Erythroblast (primary cell): Measurements from ENCODE around the gene PAM.

Experiments
- DNase-seq, 2 experiments: peaks; one replicate each; lab custom pipeline; 2025; lab: John Stamatoyannopoulos, UW
- GATA1 ChIP-seq: IDR thresholded peaks from 2 replicates; pipeline ENCODE4 v1.6.1; 2011; ENCODE audit warnings: low read depth, mild to moderate bottlenecking, control low read depth, low read length, moderate library complexity
- POLR2A ChIP-seq: IDR thresholded peaks from 2 replicates; pipeline ENCODE4 v1.6.1; 2011; ENCODE audit warnings: mild to moderate bottlenecking, low read length

Gene PAM

DNA sequence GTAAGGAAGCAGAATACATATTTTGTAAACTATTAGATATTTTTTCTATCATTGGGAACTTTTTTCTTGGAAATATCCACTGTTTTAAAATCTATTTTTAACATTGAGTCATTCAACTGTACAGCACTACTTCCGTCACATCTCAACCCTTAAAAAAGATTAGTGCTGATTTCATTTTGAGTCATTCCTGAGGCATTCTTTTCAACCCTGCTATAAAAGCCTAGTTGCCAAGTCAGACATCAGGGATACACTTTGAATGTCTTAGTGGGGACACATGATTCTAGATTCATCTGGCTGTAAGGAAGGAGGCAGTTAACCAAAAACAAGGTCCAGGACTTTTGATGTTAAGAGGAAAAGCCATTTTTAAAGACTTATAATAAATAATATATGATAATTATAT lies 203.9 kb downstream of the PAM start:
- DNase-seq = peak in 1 of 2 experiments; percentile 4
- no peak for TF ChIP-seq POLR2A
- TF ChIP-seq GATA1 = no peak

DNA sequence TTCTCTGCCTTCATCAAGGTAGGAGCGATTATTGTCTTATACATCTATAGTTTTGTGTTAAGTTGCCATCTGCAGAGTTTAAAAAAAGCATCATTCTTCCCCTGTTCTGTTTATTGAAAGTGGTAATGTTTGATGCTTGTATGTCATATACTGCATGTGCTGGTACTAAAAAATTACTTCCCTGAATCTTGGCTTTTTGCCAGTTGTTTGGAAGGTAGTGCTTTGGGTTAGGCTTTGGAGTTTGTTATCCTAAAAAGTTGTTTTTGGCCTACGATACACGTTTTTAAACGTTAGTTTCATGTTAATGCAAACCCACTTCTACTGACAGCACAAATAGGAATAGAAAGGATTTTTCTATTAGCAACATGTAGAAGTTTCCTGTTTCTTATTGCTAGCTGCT lies 206.6 kb downstream of the PAM start:
- TF ChIP-seq POLR2A (no peak), GATA1 (no peak)
- no peak for DNase-seq

DNA sequence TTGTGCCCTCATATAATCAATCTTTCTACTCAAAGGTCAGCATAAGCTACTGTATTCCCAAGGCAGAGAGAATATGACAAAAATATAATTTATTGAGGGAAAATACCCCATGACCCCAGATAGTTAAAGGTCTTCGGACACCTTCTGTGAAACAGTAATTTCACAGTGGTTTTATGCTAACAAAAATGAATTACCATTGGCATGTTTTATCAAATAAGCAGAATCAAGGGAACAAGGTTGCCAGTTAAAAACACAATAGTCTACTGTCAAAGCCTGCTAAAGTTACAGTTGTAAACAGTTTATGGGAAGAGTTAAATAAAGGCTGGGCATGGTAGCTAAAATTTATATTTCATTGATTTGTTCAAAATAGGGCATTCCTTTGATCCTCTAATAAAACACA lies 210.5 kb downstream of the PAM start:
- TF ChIP-seq GATA1 = no peak
- no peak for TF ChIP-seq POLR2A
- no peak for DNase-seq

DNA sequence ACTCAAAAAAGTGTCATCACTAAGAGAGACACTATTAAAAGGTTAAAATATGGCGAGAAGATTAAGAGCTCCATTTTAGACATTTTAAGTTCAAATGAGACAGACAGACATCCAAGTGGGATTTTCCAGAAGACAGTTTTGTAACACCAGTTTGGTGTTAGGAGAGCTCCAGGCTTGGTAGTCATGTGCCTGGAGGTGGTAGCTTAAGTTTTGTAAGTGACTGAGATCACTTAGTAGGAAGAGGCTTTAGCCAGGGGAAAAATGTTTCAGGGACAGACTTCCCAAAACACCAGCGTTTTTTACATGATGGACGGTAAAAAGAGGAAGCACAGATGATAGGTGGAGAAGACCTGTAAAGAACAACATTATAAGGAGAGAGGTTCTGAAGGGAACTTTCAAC lies 214.5 kb downstream of the PAM start:
- DNase-seq = no peak
- no peak for TF ChIP-seq GATA1

DNA sequence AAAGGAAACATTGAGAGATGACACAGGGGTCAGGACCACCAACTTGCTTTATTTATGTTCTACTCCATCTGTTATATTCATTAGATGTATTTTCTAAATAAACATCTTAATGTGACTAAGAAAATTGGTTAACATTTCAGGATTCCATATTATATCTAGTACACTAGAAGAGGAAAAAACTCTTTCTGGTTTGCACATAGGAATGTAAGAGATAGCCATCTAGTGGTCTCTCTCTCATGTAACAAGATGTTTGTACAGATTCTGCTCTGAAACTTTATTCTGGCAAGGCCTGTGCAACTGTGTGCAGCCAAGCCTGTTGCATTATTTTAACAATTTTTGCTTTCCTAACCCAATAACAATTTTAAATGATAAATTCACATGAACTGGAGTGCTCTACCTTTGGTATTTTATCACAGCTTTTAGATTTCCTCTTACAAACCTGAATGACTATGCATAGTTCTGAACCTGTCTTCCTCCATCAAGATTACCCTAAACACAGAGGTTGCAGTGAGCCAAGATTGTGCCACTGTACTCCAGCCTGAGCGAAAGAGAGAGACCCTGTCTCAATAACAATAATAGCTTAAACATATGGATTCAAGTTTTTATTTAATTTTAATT lies 216.7 kb downstream of the PAM start:
- DNase-seq = no peak
- TF ChIP-seq GATA1 (no peak), POLR2A (no peak)

DNA sequence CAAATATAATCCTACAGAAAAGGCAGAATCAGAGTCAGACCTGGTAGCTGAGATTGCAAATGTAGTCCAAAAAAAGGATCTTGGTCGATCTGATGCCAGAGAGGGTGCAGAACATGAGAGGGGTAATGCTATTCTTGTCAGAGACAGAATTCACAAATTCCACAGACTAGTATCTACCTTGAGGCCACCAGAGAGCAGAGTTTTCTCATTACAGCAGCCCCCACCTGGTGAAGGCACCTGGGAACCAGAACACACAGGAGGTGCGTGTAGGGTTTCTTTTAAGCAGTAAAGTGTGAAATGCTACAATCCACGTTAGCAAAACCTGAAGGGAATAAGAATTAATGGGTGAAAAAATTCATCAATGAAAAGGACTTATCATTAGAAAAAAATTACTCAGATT lies 219.1 kb downstream of the PAM start:
- no peak for DNase-seq
- no peak for TF ChIP-seq POLR2A
- no peak for TF ChIP-seq GATA1

DNA sequence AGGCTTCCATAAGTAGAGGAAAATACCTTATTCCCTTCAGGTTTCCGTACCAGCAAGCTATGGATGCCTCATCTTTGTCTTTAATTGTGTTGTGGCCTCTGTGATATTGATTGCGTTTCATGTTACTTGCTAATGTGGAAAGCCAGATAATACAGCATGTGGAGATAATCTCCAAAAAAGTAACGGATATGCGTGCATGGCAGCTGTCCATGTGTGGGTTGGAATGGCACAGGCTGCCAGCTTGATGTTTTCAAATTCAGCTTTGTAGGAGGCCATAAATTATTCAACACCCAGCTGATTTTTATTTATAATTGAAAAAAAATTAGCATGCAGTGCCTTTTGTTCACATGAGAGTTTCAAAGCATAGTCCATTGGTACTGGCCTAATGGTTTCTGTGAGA lies 219.9 kb downstream of the PAM start:
- no peak for TF ChIP-seq POLR2A
- DNase-seq = peak; percentile 34 to 78

DNA sequence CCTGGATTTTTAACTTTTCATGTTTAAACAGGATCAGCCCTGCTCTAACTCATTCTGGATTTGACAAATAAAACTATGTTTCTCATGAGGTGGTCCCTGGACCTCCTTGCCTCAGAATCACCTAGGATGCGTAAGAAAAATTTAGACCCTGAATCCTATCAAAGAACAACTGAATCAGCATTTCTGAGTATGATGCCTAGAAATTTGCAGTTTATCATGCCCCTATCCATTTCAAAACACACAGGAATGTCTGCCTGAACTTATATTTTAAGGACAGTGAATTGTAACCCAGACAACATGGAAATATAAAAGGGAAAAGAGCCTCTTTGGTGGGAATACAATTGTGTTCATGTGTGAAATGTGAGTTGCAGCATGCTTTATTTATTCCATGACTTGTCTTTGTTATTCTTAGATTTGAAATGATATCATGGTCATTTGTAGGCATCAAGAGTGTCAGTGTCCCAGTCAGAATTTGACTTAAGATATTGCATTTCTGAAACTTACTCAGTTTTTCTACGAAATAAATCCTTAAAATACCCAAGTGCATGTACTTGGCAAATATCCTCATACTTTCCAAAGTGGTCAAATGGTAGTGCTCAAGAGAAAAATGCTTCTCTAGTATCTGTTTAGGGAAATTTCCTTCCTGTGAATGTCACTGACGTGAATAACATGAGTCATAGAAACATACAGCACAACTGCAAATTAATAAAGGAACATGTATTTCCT lies 220.5 kb downstream of the PAM start:
- TF ChIP-seq GATA1 (no peak), POLR2A (no peak)
- DNase-seq = no peak

DNA sequence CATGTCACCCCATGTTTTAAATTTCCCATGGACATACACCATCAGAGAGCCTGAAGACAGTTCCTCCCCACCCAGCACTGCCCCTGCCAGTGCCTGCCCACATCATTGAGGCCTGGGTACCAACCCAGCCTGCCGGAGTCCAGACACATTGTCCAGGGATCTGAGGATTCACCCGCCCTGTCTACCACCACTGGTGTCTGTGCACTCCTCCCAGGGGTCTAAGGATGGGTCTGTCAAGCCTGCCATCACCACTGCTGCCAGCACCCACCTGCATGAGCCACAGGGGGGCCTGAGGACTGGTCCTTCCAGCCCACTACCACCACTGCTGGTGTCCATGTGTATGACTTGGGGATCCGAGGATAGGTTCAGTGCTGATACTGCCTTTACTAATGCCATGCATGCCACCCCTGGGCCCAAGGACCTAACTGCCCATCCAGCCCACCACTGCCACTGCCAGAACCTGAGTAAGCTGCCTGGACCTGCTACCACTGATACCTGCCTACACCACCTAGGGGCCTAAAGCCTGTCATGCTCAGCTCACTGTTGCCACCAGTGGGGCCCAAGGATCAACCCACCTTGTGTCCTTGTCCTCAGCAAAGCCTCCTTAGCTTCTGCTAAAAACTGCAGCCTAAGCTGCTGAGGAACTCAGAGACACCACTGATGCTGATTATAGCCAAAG lies 227.0 kb downstream of the PAM start:
- TF ChIP-seq GATA1 (no peak), POLR2A (no peak)
- DNase-seq = no peak

DNA sequence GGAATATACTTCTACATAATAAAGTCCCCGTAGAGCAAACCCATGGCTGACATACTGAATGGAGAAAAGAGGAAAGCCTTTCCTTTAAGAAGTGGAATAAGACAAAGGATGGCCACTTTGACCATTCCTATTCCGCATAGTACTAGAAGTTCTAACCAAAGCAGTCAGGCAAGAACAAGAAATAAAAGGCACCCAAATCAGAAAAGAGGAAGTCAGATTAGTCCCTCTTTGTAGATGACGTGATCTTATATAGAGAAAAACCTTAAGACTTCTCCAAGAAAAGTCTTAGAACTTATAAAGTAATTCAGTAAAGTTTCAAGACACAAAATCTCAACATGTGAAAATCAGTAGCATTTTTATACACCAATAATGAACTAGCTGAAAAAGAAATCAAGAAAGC lies 231.0 kb downstream of the PAM start:
- no peak for DNase-seq
- TF ChIP-seq POLR2A = no peak

DNA sequence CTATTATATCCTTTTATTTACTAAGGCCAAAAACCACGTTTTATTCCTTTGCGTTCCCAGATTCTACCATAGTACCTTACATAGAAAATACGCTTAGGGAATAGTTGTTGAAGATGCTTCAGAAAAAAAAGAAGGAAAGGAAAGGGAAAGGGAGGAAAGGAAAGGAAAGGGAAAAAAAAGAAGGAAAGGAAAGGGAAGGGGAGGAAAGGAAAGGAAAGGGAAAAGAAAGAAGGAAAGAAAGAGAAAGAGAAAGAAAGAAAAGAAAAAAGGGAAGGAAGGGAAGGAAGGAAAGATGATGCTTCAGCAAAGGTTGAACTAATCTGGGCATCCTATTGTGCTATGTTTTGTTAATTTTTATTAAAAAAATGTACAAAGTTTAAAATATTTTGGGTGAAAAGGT lies 233.4 kb downstream of the PAM start:
- no peak for DNase-seq
- TF ChIP-seq GATA1 = no peak
- no peak for TF ChIP-seq POLR2A

DNA sequence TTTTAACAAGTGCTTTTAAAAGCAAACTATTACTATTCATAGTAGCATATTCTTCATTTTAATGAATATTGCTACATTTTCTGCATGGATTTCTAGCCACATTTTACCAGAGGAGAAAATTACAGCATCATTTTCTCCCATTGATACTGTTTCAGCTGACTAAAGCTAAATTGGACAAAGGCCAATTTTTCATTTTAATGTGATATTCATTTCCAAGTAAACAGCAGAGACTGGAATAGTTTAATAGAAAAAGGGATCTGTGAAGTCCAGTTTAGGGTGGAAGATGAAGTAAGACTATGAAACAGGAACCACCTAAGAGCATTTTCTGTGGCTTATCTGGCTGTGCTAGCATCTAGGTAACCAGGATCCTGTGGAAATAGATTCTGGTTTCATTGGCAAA lies 236.7 kb downstream of the PAM start:
- TF ChIP-seq POLR2A = no peak
- TF ChIP-seq GATA1 = no peak
- peak; percentile 4 to 18 for DNase-seq

DNA sequence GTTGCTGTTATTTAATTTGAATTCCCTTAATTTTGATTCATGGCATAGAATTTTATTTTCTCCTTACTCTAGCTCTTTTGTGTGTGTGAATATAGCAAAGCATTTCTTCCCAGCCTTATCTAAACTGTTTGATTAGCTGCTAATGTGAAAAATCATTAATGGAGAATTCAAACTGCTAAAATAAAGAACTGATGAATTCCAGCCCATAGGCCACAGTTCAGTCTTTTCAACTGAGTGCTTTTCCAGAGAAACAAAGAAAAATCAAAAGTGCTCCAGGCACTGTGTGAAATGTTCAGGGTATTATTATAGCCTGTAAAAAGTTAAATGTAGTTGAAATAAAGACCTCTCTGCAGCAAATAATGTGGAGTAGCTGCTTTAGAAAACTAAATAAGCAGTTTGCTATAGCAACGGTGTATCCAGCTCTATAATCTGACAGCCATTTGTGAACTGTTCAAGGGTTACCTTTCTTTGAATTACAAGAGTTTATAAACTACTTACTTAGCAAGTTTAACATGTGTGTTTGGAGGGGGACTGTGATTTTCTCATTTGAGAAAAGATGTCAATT lies 241.0 kb downstream of the PAM start:
- TF ChIP-seq GATA1 = no peak
- TF ChIP-seq POLR2A = no peak
- DNase-seq = no peak

DNA sequence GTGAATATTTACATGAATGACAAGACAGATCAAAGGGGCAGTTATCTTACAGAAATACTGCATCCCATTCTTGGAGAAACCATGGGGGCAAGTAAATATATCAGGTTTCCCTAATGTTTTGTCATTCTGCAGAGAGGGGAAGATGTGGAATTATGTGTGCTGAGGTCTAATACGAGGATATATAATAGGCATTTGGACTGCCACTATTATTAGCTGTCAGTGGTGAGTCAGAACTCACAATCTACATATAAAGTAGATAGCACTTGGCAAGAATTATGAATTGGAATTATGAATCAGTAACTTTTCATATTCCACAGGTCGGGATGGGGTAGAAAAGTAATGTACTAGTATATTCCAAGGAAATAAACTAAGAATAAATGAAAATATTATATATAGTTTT lies 243.1 kb downstream of the PAM start:
- DNase-seq = no peak

More for the DNA sequence above, 243.1 kb downstream of the PAM start:
- TF ChIP-seq POLR2A (no peak), GATA1 (no peak)
